Lower lobe of right lung (tissue), 2 donors: ENCODE results near the gene OR2B6. TPM values are rescaled to one million over a fixed set of nuclear protein-coding genes. Genes with fewer than 3 reads are reported as not detected.
"Not testable (repeated sequence)": the region's sequence is repeated elsewhere in the genome, so short reads cannot be mapped to it uniquely, and the experiment has no call there.

Experiments
- ATAC-seq, 2 donors: fragments of 200-7000 bp; cut with Tn5 transposase; one replicate each; pipeline ENCODE4 v1.9.1; 2020 to 2022; ENCODE audit warnings: mild to moderate bottlenecking in 2 of 2, moderate library complexity in 2 of 2
- DNase-seq: peaks from one replicate; pipeline ENCODE4 v3.0.0-alpha.2; 2020
- H3K27ac ChIP-seq: fragments of 200-600 bp; one replicate; pipeline ENCODE4 v1.8.0; 2022
- H3K27me3 ChIP-seq: fragments of 200-600 bp; one replicate; pipeline ENCODE4 v1.8.0; 2022; ENCODE audit warnings: low read depth
- H3K36me3 ChIP-seq: fragments of 200-600 bp; one replicate; pipeline ENCODE4 v1.8.0; 2022; ENCODE audit warnings: mild to moderate bottlenecking
- H3K4me1 ChIP-seq: fragments of 200-600 bp; one replicate; pipeline ENCODE4 v1.8.0; 2022
- H3K4me3 ChIP-seq: fragments of 200-600 bp; one replicate; pipeline ENCODE4 v1.8.0; 2022; ENCODE audit warnings: mild to moderate bottlenecking
- H3K9me3 ChIP-seq: fragments of 200-600 bp; one replicate; pipeline ENCODE4 v1.8.0; 2022
- CTCF ChIP-seq: fragments of 200-600 bp; IDR thresholded peaks from one replicate; pipeline ENCODE4 v1.8.0; 2022; ENCODE audit warnings: antibody characterized with exemption, mild to moderate bottlenecking
- intact Hi-C: fragments of 100-400 bp; cut with DNase I; formaldehyde crosslinking; loops from one replicate; pipeline ENCODE4 v1.11.0; 2022
- long read RNA-seq: library from polyadenylated mRNA; unstranded; transcript quantifications from one replicate; pipeline ENCODE4 v2.0.0, GENCODE V29; 2021
- total RNA-seq: library from RNA; stranded (reverse); fragmentation: NEBNext Ultra II Directional; extraction: Animal tissue kit (Norgen Biotek cat#: 25700); gene quantifications from one replicate; pipeline ENCODE4 v1.2.1, GENCODE V29; 2021
- donor health status: DM: no; HTN: yes; CAD: no; lungs with severe emphysema.

OR2B6 gene
- not detected for total RNA-seq
- long read RNA-seq = 0 reads

- TF ChIP-seq CTCF = no peak
- H3K27ac ChIP-seq = no peak within 1 kb of the TSS
- DNase-seq (no peak), ATAC-seq (no peak)
- H3K9me3 ChIP-seq = no peaks in the 10 kb centered on the region
- no peaks in the 10 kb centered on the region for H3K4me1 ChIP-seq
- H3K36me3 ChIP-seq = no peaks in the 10 kb centered on the region
- H3K4me3 ChIP-seq = no peak within 1 kb of the TSS
- no peaks in the 10 kb centered on the region for H3K27me3 ChIP-seq
- intact Hi-C loops = no loop called here
These were observed at the start of gene OR2B6 for GRCh38 chr6:27956941-27957340. Gene OR2B6, plus strand, starts transcription at chr6:27957241. Its CDS starts 0 bp downstream, at chr6:27957241.

GRCh38 chr6:27908017-27908416, 49.0 kb upstream of the OR2B6 start:
- no peak for ATAC-seq
- Histone ChIP-seq H3K27me3 (no peaks in the 10 kb centered on the region), H3K4me3 (no peak overlapping the region), H3K9me3 (no peaks in the 10 kb centered on the region), H3K4me1 (peaks cover 6% of the 10 kb centered on the region), H3K27ac (no peak overlapping the region), H3K36me3 (no peaks in the 10 kb centered on the region)
- intact Hi-C loops = no loop called here
- no peak for DNase-seq
- TF ChIP-seq CTCF = no peak

GRCh38 chr6:27911956-27912446, 45.0 kb upstream of the OR2B6 start, which contains the start of gene OR2B2:
Gene OR2B2, minus strand, starts transcription at chr6:27912396. Its CDS starts 77 bp downstream, at chr6:27912319.
- no peak for DNase-seq
- Histone ChIP-seq H3K27me3 (no peaks in the 10 kb centered on the region), H3K4me3 (no peak within 1 kb of the TSS), H3K36me3 (no peaks in the 10 kb centered on the region), H3K9me3 (no peaks in the 10 kb centered on the region), H3K27ac (no peak within 1 kb of the TSS), H3K4me1 (no peaks in the 10 kb centered on the region)
- intact Hi-C loops = no loop called here
- ATAC-seq = no peak
- TF ChIP-seq CTCF = no peak

- Histone ChIP-seq H3K36me3 (no peaks in the 10 kb centered on the region), H3K27me3 (peaks cover 7% of the 10 kb centered on the region), H3K27ac (no peak overlapping the region), H3K4me1 (no peaks in the 10 kb centered on the region), H3K9me3 (no peaks in the 10 kb centered on the region), H3K4me3 (no peak overlapping the region)
- intact Hi-C loops = no loop called here
- TF ChIP-seq CTCF = no peak
- ATAC-seq (no peak), DNase-seq (no peak)
These were observed 34.1 kb upstream of the OR2B6 start for GRCh38 chr6:27922949-27923348.

GRCh38 chr6:27924179-27924578, 32.9 kb upstream of the OR2B6 start:
- Histone ChIP-seq H3K27ac (no peak overlapping the region), H3K4me3 (no peak overlapping the region), H3K4me1 (no peaks in the 10 kb centered on the region), H3K9me3 (no peaks in the 10 kb centered on the region), H3K36me3 (no peaks in the 10 kb centered on the region), H3K27me3 (peaks cover 2% of the 10 kb centered on the region)
- DNase-seq = no peak
- intact Hi-C loops = no loop called here
- no peak for ATAC-seq
- no peak for TF ChIP-seq CTCF

- H3K4me3 ChIP-seq, H3K27ac ChIP-seq, H3K27me3 ChIP-seq, DNase-seq, H3K4me1 ChIP-seq, H3K9me3 ChIP-seq, intact Hi-C loops, H3K36me3 ChIP-seq, ATAC-seq: not testable (repeated sequence)
These were observed 29.0 kb upstream of the OR2B6 start for GRCh38 chr6:27928041-27928440.

GRCh38 chr6:27929930-27930329, 27.1 kb upstream of the OR2B6 start:
- H3K4me1 ChIP-seq, H3K27ac ChIP-seq, H3K9me3 ChIP-seq, ATAC-seq, intact Hi-C loops, H3K4me3 ChIP-seq, DNase-seq, H3K27me3 ChIP-seq, H3K36me3 ChIP-seq: not testable (repeated sequence)
